ENCODE measurements around the gene HOXD8.

HOXD8 gene

DNA sequence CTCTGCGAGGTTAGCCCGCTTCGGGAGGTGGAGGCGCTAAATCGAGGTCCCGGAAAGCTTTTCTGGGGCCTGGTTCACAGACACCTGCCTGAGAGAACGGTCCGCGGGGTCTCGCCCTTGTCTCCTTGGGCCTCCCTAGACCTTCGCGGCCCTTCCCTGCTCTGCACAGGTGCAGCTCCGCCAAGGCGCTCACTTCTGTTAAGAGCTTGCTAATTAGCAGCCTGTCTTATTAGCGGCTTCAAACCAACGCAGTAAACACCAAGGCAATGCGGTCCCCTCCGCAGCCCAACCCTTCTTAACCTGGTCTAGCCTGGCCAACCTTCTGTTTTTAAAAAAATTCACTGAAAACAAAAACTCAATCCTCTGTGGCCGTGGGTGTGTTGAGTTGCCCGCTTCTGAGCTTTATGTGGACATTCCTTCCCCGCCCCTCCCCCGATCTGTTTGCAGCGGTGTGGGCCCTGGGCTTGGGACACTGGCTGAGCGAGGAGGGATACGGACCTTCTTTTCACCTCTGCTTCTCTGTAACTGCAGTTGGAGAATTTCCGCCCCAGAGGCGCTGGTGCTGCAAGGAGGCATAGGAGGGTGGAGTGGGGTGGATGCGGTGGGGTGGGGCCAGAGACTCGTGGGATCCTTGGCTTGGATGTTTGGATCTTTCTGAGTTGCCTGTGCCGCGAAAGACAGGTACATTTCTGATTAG lies 18.4 kb downstream of the HOXD8 start:
- DNase-seq = no peak

DNA sequence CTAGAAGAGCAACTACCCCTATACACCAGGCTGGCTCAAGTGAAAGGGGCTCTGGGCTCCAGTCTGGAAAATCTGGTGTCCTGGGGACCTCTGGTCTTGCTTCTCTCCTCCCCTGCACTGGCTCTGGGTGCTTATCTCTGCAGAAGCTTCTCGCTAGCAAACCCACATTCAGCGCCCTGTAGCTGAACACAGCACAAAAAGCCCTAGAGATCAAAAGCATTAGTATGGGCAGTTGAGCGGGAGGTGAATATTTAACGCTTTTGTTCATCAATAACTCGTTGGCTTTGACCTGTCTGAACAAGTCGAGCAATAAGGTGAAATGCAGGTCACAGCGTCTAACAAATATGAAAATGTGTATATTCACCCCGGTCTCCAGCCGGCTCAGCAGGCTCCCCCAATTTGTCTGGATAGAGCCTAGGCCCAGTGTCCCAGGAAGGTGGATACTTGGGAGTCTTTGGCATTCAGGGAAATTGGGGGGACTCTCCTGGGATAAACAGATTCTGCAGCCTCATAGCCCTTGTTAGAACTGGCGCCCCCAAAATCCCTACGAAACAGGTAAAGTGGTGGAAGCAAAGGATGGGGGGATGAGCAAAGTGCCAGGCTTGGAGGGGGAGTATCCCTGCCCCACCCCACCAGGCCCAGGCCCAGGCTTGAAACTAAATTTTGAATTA lies 19.4 kb downstream of the HOXD8 start:
- DNase-seq = no peak

DNA sequence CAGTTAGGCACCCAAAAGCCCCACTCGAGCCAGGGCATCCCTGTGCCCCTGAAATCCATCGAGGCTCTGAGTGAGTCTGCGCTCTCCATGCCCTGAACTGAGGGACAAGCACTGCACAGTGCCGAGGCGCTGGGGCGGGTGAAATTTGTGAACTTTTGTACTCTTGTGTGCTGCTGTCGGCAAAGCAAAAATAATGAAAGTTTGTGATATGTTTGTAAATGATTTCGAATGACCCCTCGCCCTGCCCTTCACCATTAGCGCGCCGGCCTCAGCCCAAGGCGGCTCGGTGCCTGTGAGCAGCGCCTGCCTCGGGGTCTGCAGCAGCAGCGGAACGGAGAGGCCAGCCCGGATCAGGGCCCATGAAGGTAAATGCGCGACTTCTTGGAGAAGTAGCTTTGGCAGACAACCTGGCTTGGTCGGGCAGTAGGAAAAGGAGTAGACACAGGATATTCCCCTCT lies 20.0 kb downstream of the HOXD8 start:
- no peak for DNase-seq

DNA sequence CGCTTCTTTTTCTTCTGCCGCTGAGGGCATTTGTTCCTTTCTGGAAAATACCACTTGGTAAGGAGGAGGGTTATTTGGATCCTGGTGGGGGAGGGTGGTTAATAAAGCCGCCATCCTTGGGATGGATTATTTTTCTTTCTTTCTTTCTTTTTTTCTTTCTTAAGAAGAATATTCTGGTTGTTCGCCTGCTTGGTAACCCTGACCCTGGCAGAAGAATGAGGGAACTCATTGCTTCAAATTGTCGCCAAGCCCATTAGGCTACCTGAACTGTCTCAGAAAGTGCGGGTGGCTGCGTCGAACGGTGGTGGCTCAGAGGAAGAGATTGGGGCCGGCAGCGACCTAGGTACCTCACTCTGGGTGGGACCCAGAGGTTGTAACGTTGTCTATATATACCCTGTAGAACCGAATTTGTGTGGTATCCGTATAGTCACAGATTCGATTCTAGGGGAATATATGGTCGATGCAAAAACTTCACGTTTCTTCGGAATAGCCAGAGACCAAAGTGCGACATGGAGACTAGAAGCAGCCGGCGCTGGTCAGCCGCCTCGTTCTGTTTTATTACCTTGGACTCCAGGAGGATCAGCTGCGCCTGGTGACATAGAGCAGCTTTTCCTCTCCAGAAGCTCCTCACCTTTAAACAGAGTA lies 20.6 kb downstream of the HOXD8 start:
- DNase-seq = no peak

DNA sequence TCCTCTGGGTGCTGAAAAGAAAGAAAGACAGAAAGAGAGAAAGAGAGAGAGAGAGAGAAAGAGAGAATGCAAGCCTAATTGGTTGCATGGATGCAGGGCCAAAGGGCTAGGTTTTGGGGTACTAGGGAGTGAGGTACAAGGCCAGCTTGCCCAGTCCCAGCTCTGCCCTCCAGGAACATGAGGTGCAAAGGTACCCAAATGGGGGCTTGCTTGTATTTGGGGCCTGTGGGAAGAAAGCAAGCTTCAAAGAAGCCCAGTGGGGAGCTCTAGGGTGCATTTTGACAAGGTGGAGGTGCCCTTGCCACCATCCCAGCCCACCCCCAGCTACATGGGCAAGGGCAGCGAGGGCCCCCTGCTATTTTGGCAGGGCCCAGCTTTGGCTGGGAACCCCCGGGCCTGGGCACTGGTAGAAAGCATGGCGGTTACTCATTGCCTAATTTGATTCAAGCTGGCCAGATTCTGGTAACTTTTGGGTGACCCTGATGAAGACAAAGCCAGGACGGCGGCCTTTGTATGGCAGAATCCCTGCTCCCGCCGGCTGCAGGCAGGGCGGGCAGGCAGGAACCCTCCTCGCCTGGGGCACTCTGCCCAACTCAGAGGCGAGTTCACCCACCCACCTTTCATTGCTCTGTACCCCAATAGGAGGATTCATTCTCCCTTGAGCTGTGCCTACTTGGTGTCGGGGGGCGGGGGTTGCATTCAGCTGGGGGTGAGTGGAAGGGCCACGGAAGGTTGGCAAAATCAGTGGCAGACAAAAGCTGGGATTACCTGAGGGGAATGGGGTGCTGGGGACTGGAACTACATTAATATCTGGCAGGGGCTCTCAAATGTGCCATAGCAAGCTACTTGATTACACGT lies 21.3 kb downstream of the HOXD8 start:
- DNase-seq = no peak

DNA sequence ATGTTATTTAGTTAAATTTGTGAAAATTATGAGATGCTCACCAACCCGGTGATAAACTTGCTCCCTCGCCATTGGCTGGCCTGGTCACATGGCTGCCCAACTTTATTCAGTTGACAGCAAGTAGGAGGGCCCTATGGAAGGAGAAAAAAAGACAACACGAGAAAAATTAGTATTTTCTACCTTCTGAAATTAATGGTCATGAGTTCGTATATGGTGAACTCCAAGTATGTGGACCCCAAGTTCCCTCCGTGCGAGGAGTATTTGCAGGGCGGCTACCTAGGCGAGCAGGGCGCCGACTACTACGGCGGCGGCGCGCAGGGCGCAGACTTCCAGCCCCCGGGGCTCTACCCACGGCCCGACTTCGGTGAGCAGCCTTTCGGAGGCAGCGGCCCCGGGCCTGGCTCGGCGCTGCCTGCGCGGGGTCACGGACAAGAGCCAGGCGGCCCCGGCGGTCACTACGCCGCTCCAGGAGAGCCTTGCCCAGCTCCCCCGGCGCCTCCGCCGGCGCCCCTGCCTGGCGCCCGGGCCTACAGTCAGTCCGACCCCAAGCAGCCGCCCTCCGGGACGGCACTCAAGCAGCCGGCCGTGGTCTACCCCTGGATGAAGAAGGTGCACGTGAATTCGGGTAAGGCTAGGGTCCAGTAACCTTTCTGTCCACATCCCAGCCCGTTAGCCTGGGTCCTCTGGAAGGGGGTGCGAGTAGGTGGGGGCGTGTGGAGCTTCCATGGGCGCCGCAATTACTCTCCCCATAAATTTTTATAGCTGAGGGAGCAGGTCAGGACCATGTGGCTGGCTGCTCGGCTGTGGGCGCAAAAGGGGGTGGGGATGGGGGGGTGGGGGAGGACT lies 22.2 kb downstream of the HOXD8 start, which contains the start of gene HOXD4:
HOXD4 (plus strand) TSS at position 109 of the 846 bp plus-strand sequence; CDS start at position 193, 84 bp downstream.
- DNase-seq = no peak

DNA sequence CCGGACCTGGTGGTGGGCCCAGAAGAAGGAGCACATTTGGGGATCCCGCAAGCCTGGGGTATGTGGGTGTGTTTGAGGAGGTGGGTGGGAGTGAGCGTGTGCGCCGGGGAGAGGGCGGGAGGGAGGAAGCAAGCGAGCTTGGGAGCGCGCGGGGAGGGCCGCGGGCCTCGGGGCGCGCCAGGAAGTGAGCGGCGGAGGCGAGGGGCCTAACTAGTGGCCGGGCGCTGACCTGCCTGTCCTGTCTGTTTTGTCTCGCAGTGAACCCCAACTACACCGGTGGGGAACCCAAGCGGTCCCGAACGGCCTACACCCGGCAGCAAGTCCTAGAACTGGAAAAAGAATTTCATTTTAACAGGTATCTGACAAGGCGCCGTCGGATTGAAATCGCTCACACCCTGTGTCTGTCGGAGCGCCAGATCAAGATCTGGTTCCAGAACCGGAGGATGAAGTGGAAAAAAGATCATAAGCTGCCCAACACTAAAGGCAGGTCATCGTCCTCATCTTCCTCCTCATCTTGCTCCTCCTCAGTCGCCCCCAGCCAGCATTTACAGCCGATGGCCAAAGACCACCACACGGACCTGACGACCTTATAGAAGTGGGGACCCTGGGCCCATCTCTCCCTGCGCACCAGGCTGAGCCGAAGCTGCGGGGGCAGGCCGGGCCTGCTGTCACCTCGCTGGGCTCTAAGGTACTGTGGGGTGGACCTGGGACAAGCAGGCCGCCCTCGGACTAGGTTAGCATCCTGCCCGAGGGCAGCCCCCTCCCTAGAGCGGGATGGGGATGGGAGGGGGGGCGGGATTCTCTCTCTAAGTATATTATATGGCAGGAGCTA lies 23.1 kb downstream of the HOXD8 start:
- no peak for DNase-seq

DNA sequence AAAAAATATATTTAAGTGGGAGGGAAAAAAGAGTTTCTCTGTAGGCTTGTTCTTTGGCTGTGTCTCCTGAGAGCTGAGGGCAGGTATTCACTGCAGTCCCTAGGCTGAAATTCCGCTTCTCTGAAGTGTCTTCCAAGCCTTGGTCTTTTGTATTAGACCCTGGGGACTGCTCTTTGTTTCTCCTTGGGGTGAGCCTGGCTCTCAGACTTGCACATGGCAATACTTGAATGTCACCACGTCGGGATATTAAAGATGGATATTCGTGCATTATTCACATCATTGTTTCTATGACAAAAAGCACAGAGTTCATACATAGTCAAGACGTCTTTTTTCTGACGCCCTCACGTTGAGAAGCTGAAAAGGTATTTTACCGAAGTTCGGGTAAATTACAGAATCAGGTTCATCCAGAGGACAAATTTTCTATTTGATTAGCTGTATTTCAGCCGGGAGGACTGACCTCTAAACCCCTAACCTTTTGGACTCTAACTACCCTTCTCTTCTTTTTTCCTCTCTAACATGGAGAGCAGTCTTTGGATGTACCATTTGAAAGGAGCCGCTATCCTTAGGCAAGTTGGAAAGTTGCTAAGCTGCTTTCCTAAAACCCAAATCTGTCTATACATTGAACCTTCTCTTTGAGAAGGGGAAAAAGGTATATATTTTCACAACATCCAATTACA lies 25.2 kb downstream of the HOXD8 start:
- no peak for DNase-seq

DNA sequence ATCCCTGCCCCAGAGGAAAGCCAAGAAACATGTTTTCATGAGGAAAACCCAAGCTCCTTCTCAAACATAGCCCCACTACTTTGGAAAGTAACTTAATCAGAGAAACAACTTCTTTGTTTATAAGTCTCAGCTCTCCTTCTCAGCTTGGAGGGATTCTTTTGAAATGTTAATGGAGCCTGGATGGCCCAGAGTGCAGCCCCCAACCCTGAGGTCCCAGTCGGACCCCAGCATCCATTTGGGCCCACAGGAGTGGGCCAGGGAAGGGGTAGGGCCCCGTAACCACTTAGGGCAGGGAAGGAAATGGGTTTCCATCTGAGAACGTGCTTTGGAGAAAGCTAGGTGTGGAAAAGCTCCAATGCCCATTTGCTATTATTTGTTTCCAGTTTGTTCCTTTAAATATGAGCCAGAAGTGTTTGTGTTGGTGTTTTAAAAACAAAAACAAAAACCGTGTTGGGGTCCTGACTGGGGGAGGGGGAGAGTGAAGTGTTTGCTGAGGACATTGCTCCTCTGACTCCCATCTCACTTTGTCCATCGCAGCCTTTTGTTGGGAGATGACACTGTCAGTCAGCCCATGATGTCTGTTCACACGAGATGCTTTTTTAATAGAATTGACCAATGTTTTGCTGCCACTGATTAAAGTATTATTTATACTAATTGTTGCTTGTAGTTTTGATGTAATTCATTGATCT lies 26.0 kb downstream of the HOXD8 start:
- DNase-seq = no peak

DNA sequence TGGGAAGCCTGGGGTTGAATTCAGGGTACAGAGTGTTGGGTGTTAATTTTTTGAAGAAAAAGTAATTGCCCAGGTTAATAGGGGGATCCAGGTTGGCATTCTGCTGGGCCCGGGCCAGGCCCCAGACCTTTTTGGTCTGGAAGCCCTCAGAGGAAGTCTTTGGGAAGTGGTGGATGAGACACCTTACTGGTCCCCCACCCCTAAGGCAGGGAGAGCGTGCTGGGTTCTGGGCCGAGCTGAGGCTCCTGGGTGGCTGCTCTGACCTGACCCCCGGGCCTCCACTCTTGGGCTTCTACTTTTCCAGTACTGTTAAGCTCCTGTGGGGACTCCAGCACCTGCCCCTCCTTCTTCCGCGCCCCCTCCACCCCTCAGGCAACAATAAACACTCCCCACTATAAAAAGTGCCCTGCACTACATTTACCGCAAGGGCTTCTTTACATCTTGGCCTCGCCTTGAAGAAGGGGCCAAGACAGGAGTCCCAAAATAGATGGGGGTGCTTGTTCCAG lies 26.8 kb downstream of the HOXD8 start:
- no peak for DNase-seq

DNA sequence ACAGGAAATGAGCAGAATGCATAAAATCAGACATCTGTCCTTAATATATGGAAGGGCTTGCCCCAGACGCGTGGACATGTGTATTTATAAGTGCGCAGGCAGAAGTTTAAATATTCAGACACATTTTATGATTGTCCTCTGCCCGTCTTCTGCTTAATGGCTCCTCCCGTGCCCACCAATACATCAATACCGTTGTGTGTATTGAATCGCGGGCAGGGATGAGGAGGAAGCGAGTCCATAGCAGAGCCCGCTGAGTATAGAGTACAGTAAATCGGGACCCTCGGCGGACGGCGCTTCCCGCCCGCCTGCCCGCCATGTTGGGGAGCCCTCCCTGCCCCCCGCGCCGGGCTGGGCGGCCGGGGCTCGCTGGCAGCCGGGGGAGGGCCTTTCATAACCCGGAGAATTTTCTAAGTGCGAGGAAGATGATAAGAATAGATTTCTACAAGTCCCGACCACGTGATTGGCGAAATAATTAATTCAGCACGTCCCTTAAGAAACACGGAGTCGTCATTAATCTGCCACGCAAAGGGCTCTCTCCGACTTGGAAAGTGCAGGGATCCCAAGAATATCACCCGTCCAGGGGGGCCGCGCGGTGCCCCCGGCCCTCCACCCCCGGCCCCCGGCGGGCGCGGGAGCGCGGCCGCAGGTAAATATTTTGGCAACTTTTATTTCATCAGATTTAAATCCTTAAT lies 27.4 kb downstream of the HOXD8 start, which contains the start of gene HOXD3:
HOXD3 (plus strand) TSS at position 501 of the 692 bp plus-strand sequence. CDS start 11,808 bp downstream, outside the sequence.
- no peak for DNase-seq

DNA sequence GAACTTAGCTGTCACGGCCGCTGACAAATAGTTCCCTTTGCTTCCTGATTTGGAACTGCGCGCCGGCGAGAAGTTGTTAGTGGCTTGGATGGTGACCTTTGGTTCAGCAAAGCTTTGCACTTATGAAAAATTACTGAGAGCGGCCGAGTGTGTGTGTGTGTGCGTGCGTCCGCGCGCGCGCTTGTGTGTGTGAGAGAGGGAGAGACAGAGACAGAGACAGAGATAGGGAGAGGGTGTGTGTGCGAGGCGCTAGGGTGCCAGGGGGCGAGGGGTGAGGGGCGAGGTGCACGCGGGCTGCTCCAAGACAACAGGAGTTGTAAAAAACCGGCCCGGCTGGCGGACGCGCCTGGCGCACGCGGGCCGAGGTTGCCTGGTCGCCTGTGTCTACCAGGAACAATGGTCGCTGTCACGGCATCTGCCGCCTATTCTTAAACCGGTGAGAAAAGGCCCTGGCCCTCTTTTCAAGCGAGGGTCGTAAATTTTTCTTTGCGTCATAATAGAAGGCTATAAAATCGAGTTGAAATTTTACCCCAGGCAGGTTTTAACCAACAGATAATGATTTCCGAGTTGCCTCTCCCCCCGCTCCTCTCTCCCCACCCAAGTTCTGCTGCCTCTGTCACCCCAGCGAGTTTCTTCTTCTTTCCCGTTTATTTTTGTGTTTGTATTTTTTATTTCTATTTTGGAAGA lies 28.1 kb downstream of the HOXD8 start:
- no peak for DNase-seq

DNA sequence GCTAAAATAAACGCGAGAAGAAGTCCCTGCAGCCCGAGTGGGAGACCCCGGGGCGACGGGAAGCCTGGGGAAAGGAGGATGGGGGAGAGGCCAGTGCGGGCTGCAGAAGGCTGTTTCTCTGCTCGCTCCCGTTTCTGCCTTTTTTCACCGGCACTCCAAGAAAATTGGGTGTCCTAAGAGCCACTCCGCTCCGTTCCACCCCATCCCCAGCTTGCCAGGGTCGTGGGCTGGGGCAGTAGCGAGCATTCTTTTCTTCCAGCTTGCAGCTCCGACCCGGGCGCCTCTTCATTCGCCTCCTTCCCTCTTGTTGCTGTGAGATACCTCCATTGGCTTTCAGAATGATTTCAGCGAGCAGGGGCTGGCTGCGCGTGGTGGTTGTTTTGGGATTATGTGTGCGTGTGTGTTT lies 28.7 kb downstream of the HOXD8 start:
- no peak for DNase-seq

DNA sequence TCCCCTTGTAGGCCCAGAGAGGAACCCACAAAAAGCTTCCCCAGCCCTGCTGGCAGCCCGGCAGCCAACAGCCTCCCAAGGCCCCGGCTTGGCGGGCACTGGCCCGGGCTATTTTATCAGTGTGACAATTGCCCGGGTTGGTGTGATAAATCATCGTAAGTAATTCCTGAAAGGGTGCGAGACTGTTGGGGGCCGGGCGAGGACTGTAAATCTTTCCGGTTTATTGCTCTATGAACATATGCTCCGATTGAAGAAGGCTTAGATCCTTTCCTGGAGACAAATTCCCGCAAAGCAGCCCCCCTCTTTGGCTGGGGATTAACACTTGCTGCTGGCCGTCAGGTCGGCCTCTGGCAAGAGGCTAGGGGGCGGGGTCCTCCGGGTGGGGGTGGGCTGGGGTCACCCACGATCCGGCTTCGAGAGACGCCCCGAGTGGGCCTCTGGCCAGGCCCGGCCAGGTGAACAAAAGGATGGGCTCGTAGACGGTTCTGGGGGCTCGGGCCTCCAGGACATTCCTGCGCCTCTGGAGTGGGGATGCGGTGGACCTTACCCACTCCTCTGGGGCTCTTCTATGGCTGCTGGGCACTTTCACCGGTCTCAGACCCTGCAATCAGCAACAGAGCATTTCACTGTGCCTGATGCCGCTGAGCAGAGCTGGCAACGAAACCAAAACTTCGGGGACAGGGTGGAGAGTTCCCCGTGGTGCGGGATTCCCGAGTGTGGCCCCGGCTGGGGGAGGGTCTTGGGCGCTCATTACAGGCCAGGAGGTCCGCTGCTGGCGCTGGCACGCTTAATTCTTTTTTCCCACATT lies 29.6 kb downstream of the HOXD8 start:
- no peak for DNase-seq

DNA sequence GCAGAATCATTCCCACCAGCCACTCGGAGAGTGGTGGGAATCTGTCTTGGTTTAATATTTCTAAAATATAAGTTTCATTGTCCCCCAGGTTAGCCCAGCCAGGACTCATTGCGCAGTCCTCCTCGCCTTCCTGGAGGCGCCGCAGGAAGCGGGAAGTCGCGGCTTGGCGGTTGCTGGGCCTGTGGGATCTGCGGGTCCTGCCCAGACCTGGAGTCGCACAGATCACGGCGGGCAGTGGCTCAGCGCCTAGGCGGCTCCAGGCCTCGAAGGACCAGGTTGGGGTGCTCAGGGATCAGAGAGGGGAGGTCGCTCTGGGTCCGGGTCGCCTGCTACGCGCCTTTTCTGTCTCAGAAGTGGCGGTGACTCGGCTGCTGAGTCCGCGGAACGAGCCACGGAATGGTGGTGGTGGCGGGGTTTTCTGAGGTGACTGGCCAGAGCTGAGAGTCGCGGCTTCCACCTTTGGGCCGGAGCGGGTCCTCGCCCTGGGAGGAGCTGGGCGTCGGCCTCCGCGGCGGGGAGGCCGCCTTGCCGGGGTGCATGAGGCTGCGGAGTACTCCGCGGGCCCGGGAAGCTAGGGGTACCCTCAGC lies 30.3 kb downstream of the HOXD8 start:
- no peak for DNase-seq

DNA sequence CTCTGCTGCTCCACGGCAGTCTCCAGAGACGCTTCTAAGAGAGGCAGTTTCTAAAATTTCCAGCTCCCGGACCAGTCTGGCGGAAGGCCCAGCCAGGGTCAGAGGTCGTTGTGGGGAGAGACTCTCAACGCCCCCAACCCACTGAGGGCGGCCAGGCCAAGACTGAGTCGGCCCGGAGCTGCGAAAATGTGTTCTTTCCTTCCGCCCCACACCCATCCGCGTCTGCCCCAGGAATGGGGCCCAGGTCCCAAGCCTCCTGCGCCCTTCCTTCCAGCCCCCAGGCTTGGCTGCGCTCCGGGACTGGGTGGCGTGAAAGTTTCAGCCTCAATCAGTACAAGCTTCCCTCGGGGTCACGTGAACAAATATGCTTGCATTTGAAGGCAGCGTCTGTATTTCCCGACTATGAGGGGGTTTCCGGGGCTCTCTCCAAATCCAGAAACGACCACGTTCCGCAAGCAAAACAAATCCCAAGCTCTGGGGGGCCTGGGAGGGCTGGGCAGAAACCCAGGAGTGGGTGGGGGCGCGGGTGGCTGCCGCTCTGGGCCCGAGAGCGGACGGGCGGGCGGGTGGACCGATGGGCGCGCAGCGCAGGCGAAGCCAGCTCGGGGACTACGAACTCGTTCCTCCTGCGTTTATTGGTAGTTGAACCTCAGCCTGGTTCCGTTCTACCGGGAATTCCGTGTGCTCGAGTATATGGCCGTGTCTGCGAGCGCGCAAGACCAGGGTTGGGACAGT lies 30.9 kb downstream of the HOXD8 start:
- no peak for DNase-seq
